Measurements from ENCODE around the gene CCK.

The CCK gene

DNA sequence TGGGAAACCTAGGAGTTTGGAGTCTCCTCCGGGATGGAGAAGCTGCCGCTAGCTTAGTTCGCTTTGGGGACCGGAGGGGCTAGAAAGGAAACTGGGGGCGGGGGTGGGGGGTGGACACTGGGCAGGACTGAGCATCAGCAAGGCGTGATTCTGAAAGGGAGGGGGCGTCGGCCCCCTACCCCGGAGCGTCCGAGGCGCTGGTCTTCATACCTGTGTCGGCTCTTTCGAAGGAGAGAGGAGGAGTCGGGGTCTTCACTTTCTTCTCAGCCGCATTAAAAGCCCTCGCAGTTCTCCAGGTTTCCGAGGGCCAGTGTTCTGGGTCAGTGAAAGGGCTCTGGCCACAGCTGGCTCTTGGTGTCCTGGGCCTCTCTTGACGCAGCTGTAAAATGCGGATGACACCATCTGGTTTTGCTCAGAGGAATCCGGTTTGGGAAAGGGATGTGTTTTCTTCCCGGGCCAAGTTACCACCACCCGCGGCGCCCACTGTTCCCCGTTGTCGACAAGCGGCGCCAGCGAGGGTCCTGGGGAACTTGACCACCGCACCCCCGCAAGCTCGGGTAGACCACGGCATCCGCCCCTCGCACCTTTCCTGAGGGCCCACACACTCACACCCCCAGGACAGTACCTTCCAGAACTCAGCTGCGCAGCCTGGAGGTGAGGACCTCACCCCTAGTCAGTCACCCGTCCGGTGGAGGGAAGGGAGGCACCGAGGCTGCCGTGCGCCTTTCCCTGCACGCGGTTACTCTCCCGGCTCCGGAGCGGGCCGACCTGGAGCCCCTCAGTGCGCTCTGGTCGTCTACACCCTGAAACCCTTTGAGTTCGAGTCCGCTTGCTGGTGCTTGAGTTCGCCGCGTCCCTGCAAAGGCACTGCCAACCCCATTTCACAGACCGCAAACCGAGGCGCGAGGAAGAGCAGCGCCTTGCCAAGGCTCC is 660 bp downstream of the CCK start:
- DNase-seq = no peak

DNA sequence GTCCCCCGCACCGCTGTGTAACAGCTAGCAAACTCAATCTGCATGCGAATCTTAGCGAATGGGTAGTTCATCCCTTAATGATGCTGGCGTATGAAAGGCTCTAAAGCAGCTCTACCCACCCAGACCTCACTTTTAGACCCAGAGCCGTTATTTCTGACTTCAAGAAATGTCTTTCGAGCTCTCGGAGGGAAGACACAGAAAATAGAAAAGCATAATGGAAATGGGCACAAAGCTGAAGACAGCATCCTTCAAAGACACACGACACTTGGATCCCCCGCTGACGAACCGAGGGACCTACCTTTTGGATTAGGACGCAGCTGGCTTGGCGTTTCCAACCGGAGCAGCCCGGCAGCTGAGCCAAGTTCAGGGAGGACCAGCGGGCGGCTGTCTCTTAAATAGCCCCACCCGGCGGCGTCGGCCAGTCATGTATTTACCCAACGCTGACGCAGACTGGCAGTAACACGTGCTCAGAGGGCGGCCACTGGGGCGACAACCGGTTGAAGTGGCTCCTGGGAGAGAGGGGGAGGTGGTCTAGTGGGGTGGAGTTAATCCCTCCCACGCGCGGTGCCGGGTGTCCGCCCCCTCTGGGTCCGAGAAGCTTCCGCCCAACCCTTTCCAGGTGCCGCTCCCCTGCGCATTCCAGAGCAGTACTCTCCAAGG is 1.5 kb downstream of the CCK start:
- no peak for DNase-seq

DNA sequence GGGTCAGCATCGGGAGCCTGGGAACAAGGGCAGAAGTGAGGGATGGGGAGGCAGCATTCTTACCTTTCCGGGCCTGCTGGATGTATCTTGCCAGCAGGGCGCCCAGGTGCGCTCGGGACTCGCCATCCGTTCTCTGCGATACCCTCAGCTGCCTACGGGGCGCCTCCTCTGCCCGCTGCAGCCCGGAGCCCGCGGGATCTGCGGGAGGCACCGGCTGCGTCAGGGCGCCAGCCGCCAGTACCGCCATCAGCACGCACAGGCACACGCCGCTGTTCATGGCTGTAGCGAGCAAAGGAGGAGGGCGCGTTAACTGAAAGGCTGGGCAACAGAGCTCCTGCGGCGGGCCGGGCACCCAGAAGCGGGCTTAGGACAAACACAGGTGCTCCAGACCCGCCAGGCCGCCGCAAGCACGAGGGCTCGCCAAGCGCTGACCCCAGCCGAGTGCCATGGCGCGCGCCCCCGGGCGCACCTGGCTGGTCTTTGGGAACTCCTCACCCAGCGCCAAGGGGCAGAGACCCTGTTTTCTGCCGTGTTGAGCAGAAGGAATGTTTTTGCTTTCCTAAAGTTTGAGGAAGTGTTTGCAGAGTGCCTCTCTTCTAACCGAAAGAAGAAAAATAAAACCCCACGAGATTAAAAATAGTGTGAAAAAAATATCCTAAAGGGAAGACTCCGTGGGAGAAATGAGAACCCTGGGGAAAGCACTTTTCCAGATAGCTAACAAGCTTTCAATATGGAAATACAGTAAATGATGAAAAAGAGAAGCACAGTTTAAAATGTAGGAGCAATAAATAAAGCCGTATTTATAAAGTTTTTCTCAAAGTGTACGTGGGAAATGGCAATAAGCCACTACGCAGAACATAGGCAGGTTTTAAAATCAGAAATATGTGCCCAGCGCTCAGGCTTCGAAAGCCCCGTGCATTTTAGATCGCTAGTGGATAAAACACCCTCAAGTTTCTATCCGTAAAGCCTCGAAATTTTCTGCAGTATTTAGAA is 2.3 kb downstream of the CCK start:
- no peak for DNase-seq

- no peak for DNase-seq
Observed at GRCh38 chr3:42262525-42262924, 3.5 kb downstream of the CCK start.

GRCh38 chr3:42257007-42257406 is 9.0 kb downstream of the CCK start:
- DNase-seq = no peak

DNA sequence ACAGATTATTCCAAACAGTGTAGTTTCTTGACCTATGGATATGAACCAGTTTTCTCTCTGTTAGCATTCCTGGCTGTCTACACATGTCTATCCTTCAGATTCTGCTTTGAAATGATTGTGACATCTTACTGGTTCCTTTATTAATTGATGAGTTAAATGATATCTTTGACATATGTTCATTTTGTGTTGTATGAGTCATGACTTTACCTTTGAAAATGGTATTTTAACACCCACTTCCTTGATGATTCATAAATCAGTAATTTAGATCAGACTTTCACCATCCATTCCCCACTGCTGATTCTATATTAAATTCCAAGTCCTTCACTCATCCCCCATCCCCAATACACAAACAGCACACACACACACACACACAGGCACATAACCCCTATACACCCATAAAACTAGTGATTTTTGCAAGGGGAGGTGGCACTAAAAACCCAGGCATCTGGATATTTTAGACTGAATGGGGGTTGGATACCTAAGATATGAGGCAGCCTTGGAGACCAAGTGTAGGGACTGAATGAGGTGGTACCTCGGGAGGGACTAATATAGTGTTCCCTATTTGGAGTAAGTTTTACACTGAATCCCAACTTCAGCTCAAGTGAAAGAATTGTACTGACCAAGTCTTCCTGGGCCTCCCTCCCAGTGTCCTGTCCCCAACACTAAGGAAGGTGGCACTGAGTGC is 9.7 kb downstream of the CCK start:
- no peak for DNase-seq

- DNase-seq = no peak
Observed at GRCh38 chr3:42254566-42254965, 11.4 kb downstream of the CCK start.

DNA sequence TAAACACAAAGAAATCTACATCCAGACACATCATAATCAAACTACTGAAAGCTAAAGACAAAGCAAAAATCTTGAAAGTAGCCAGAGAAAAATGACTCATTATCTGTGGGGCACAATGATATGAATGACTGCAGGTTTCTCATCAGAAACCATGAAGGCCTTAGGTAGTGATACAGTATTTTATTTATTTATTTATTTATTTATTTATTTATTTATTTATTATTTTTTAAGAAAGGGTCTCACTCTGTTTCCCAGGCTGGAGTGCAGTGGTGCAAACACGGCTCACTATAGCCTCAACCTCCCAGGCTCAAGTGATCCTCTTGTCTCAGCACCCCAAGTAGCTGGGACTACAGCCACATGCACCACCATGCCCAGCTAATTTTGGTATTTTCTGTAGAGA is 15.2 kb downstream of the CCK start:
- no peak for DNase-seq

DNA sequence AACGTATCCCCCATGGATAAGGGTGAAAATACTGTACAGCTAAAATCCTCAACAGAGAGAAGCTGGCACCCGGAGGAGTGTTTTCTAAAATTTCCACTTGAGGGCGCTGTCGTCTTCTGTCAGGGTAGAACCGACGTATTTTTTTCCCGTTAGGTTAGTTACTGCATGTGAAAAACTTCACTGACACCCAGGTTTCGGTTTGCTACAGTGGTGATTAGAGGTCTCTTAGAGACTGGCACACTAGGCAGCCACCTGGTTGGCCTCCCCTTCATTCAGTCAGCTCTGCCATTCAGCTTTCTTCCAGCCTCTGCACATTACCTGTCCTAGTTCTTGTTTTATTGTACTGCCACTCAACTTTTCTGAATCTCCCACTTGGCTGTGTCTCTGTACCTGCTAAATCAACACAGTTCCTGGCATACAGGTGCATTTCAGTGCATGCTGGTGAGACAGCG is 18.4 kb downstream of the CCK start:
- DNase-seq = peak; percentile 64

DNA sequence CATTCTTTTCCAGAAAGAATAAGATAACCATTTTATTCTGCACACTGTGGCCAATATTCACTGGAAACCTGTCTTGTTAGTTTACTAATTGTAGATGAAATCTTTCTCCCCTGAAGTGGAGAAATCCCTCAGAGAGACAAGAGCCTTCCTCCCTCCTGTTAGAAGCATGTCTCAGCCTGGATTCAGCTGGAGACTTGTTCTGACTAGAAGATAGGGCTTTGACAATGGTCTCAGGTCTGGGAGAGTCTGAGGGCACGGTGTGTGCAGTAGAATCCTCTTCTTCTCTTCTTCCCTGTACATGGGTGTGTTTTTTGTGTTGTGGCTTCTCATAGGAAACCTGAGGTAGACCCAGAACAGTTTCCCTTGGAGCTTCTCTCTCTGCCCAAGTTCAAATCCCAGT is 19.9 kb downstream of the CCK start:
- no peak for DNase-seq

- no peak for DNase-seq
Observed at GRCh38 chr3:42236611-42237010, 29.4 kb downstream of the CCK start.

DNA sequence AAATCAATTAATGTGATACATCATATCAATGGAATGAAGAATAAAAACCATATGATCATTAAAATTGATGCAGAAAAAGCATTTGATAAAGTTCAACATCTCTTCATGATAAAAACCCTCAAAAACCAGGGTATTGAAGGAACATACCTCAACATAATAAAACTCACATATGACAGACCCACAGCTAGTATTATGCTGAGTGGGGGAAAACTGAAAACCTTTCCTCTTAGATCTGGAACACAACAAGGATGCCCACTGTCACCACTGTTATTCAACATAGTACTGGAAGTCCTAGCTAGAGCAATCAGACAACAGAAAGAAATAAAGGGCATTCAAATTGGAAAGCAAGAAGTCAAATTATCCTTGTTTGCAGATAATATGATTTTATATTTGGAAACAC is 30.5 kb downstream of the CCK start:
- DNase-seq = no peak

DNA sequence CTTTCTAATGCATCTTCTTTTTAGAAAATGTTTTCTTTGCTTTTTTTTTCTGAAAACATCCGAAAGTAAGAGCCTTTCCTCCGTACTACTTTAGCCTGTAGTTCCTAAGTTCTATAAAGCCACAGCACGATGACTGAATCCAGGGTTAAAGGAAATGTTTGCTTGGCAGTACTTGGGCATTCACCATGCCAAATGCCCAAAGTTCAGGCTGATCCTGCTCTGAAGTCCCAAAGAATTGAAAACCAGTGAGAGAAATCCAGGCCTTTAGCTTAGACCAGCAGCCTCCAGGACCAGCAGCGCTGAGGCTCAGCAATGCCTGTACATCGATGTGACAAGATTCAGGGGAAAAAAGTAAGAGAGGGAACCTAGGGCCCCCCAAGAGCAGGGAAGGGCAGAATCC is 35.1 kb downstream of the CCK start:
- no peak for DNase-seq

DNA sequence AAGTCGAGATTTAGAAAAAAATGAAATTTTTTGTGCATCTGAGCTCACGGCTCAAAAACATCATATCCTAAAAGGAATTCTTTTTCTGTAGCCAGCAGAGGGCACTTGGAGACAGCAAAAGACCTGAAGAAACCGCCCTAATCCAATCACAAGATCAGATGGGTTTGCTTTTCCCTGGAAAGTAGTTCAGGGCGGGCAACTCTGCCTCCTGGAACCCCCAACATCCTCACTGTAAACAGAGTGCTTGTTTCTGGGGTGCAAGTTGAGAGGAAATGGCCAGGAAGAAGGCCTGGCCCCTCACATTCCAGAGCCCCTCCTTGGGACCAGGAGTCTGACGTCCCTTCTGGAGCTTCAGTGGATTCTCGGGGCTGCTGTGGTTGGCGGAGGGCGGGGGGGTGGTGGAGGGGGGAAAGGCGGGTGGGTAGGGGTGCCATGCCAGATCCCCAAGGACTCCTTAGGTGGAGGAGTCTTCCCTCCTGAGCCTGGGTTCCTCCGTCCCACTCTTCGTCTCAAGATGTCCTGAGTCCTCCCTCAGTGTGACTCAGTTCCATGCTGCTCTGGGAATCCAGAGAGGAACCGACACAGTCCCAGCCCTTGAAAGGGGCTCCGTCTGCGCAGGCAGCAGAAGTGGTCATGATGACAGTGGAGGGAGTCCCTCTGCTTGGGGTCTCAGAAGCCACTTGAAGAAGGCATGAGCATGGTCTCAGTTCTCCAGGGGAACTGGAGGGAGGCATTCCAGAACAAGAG is 35.9 kb downstream of the CCK start:
- no peak for DNase-seq

DNA sequence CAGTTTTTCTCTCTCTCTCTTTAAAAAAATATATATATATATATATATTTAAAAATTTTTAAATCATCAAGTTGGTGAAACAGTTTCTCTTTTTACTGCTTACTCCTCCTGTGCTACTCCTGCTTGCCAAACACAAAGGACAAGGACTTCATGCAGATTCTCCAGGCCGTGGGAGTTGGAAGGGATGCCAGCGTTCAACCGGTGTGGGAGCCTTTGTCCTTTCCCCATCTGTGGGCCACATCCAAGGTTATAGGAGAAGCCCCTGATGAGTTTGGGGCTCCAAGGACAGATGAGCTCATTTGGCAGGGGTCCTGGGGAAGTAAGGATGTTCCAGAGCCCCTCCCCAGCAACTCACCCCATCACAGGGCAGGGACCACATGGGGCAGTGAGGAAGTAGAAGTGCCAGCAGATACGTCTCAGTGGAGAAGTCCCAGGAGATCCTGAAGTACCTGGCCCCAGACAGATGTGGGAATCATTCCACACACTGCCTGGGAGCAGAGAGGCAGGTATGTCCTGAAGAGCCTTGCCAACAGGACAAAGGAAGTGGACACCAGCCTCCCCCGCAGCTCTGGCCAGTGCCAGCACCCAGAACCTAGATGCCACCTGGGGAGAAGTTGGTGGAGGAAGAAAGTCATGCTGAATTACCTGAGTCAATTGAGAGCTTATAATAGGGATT is 36.6 kb downstream of the CCK start:
- DNase-seq = no peak

- no peak for DNase-seq
Observed at GRCh38 chr3:42228796-42229195, 37.2 kb downstream of the CCK start.

GRCh38 chr3:42226470-42227425 is 39.2 kb downstream of the CCK start:
- DNase-seq = no peak

GRCh38 chr3:42225486-42226363 is 40.3 kb downstream of the CCK start:
- no peak for DNase-seq

Data from CD4-positive, alpha-beta T cell treated with Interleukin-12 subunit alpha and Interleukin-12 subunit beta, for 1 hour (primary cell).